HG03378 (cell line): ENCODE results near the gene ANKRD13B.
A peak's percentile ranks its signal among the peaks of the same experiment; 100 is the strongest.
"Not testable (repeated sequence)": the region's sequence is repeated elsewhere in the genome, so short reads cannot be mapped to it uniquely, and the experiment has no call there.

Source experiments
- ATAC-seq: cut with Tn5 transposase; IDR thresholded peaks from one replicate; pipeline ENCODE4 v1.9.1; 2021; ENCODE audit warnings: mild to moderate bottlenecking, moderate library complexity; ENCODE audit not compliant: unreplicated experiment

Gene ANKRD13B

GRCh38 chr17:29592850-29593551 lies at the start of gene ANKRD13B:
Gene ANKRD13B (plus strand): TSS chr17:29593132. CDS start chr17:29593622, 490 bp downstream.
- no peak for ATAC-seq

GRCh38 chr17:29544066-29544465 lies 48.9 kb upstream of the ANKRD13B start:
- ATAC-seq = no peak

- no peak for ATAC-seq
Observed at GRCh38 chr17:29546085-29546484, 46.8 kb upstream of the ANKRD13B start.

- ATAC-seq = no peak
Observed at GRCh38 chr17:29546830-29547229, 46.1 kb upstream of the ANKRD13B start.

GRCh38 chr17:29549177-29549923 lies 43.6 kb upstream of the ANKRD13B start:
- no peak for ATAC-seq

- no peak for ATAC-seq
Observed at GRCh38 chr17:29555840-29556239, 37.1 kb upstream of the ANKRD13B start.

GRCh38 chr17:29557085-29557738 lies 35.7 kb upstream of the ANKRD13B start:
- ATAC-seq = no peak

GRCh38 chr17:29557739-29558116 lies 35.2 kb upstream of the ANKRD13B start:
- ATAC-seq = no peak

GRCh38 chr17:29558139-29558538 lies 34.8 kb upstream of the ANKRD13B start:
- ATAC-seq = not testable (repeated sequence)

- ATAC-seq = no peak
Observed at GRCh38 chr17:29559640-29560039, 33.3 kb upstream of the ANKRD13B start.

GRCh38 chr17:29560316-29560715 lies 32.6 kb upstream of the ANKRD13B start:
- no peak for ATAC-seq

GRCh38 chr17:29561554-29562517 lies 31.1 kb upstream of the ANKRD13B start:
- no peak for ATAC-seq

- ATAC-seq = no peak
Observed at GRCh38 chr17:29562615-29563014, 30.3 kb upstream of the ANKRD13B start.

GRCh38 chr17:29563816-29564215 lies 29.1 kb upstream of the ANKRD13B start:
- no peak for ATAC-seq

GRCh38 chr17:29565643-29566472 lies 27.1 kb upstream of the ANKRD13B start:
- ATAC-seq = no peak

GRCh38 chr17:29566473-29567303 lies 26.2 kb upstream of the ANKRD13B start, which contains the start of gene ABHD15:
Gene ABHD15 (minus strand): TSS chr17:29567037. CDS start chr17:29566966, 71 bp downstream.
- no peak for ATAC-seq

- ATAC-seq = no peak
Observed at GRCh38 chr17:29567304-29567553, 25.7 kb upstream of the ANKRD13B start.

GRCh38 chr17:29567554-29568330 lies 25.2 kb upstream of the ANKRD13B start:
- peak; percentile 33 for ATAC-seq
